GM12878 (cell line): ENCODE measurements around the gene SLC35A1. TPM values are rescaled to one million over a fixed set of nuclear protein-coding genes. Genes with fewer than 3 reads are reported as not detected.

Experiments used
- ATAC-seq: fragments of 200-7000 bp; cut with Tn5 transposase; 3 replicates; pipeline ENCODE4 v1.9.1; 2020; ENCODE audit warnings: mild to moderate bottlenecking, moderate library complexity
- BruUV-seq: library from RNA; stranded (reverse); fragments of 400-500 nt; replicated peaks from 2 replicates; lab custom pipeline; 2021; lab: Mats Ljungman, UMichigan
- CTCF ChIA-PET: fragments of 300-600 bp; sonication (Branson Sonifier 250); formaldehyde crosslinking; extraction: SDS; loops from one replicate; lab custom pipeline; 2021; ENCODE audit warnings: inconsistent platforms; lab: Yijun Ruan, JAX
- POLR2A ChIA-PET: fragments of 350-600 bp; formaldehyde crosslinking; extraction: SDS; loops from one replicate; lab custom pipeline; 2021; ENCODE audit warnings: inconsistent platforms; lab: Charles Lee
- RAD21 ChIA-PET: fragments of 300-600 bp; sonication (Branson Sonifier 250); formaldehyde crosslinking; loops from one replicate; lab custom pipeline; 2023; ENCODE audit warnings: antibody characterized with exemption; ENCODE audit not compliant: unreplicated experiment; lab: Charles Lee
- SMC1A ChIA-PET: fragments of 300-600 bp; sonication (Branson Sonifier 250); formaldehyde crosslinking; loops from one replicate; lab custom pipeline; 2023; ENCODE audit not compliant: unreplicated experiment, uncharacterized antibody; lab: Charles Lee
- DNase-seq: peaks from one replicate; pipeline ENCODE4 v3.0.0-alpha.2; 2011; ENCODE audit warnings: low read depth, low spot score
- FAIRE-seq: peaks from 3 replicates; lab custom pipeline; 2011; peaks lifted over from hg19 to GRCh38; lab: Jason Lieb, UNC
- H2AFZ ChIP-seq: 2 replicates; pipeline ENCODE4 v1.6.0; 2011; ENCODE audit warnings: low read depth, low read length, control low read depth; ENCODE audit not compliant: control insufficient read depth
- H3K27ac ChIP-seq: 2 replicates; pipeline ENCODE4 v1.5.1; 2011; ENCODE audit warnings: control low read depth; ENCODE audit not compliant: control insufficient read depth, insufficient read depth
- H3K27me3 ChIP-seq, 2 experiments: replicated peaks in 1 of 2; 2 replicates each; pipeline versions ENCODE4 v1.6.0 to v1.6.1; 2011; ENCODE audit warnings: low read length in 1 of 2; ENCODE audit not compliant: control insufficient read depth in 2 of 2, insufficient read depth in 2 of 2
- H3K36me3 ChIP-seq, 2 experiments: 2 replicates each; pipeline ENCODE4 v1.5.1; 2011; ENCODE audit warnings: low read length in 1 of 2; ENCODE audit not compliant: control insufficient read depth in 2 of 2, insufficient read depth in 2 of 2
- H3K4me1 ChIP-seq: 2 replicates; pipeline ENCODE4 v1.6.1; 2011; ENCODE audit warnings: mild to moderate bottlenecking, low read length, moderate library complexity, mixed read lengths; ENCODE audit not compliant: control insufficient read depth, insufficient read depth
- H3K4me2 ChIP-seq: 2 replicates; pipeline ENCODE4 v1.6.0; 2011; ENCODE audit warnings: control low read depth; ENCODE audit not compliant: control insufficient read depth, insufficient read depth
- H3K4me3 ChIP-seq: fragments of 200-600 bp; sonication (generic); 2 replicates; pipeline ENCODE4 v1.5.1; 2016
- H3K79me2 ChIP-seq: 2 replicates; pipeline ENCODE4 v1.6.0; 2011; ENCODE audit warnings: low read length; ENCODE audit not compliant: control insufficient read depth, insufficient read depth
- H3K9ac ChIP-seq: 2 replicates; pipeline ENCODE4 v1.8.0; 2011; ENCODE audit warnings: low read length, control low read depth, mixed read lengths; ENCODE audit not compliant: control insufficient read depth, insufficient read depth
- H3K9me3 ChIP-seq: replicated peaks from 3 replicates; pipeline ENCODE4 v1.5.1; 2011; ENCODE audit warnings: mild to moderate bottlenecking, low read length; ENCODE audit not compliant: control insufficient read depth, insufficient read depth
- H4K20me1 ChIP-seq: 2 replicates; pipeline ENCODE4 v1.6.0; 2011; ENCODE audit not compliant: control insufficient read depth, insufficient read depth
- ASH2L ChIP-seq: fragments of 300-600, 200-600 bp; sonication (generic); IDR thresholded peaks from 2 replicates; pipeline ENCODE4 v1.6.1; 2017; ENCODE audit warnings: low read depth, mild to moderate bottlenecking, borderline replicate concordance
- ATF7 ChIP-seq: fragments of 450-650 bp; IDR thresholded peaks from 2 replicates; pipeline ENCODE4 v1.6.1; 2016; ENCODE audit warnings: low read depth, mild to moderate bottlenecking
- DPF2 ChIP-seq: fragments of 450-650 bp; IDR thresholded peaks from 2 replicates; pipeline ENCODE4 v1.6.1; 2017; ENCODE audit warnings: mild to moderate bottlenecking
- FOXM1 ChIP-seq: IDR thresholded peaks from 2 replicates; pipeline ENCODE4 v1.6.1; 2012; ENCODE audit warnings: low read depth, mild to moderate bottlenecking, inconsistent platforms, low read length, moderate library complexity
- IRF4 ChIP-seq: IDR thresholded peaks from 2 replicates; pipeline ENCODE4 v1.6.1; 2011; ENCODE audit warnings: low read depth, low read length
- IRF5 ChIP-seq: fragments of 450-650 bp; IDR thresholded peaks from 2 replicates; pipeline ENCODE4 v1.6.1; 2017; ENCODE audit warnings: borderline replicate concordance
- KDM1A ChIP-seq: fragments of 200-600 bp; sonication (generic); IDR thresholded peaks from 2 replicates; pipeline ENCODE4 v1.6.1; 2016; ENCODE audit warnings: borderline replicate concordance
- PAX8 ChIP-seq: fragments of 450-650 bp; IDR thresholded peaks from 2 replicates; pipeline ENCODE4 v1.6.1; 2017; ENCODE audit warnings: mild to moderate bottlenecking, moderate library complexity
- RAD51 ChIP-seq: fragments of 450-650 bp; IDR thresholded peaks from 2 replicates; pipeline ENCODE4 v1.6.1; 2016; ENCODE audit warnings: moderate library complexity, mild to moderate bottlenecking, inconsistent platforms
- REST ChIP-seq: IDR thresholded peaks from 2 replicates; pipeline ENCODE4 v1.6.1; 2012; ENCODE audit warnings: mild to moderate bottlenecking, low read depth, low read length
- SMAD1 ChIP-seq: fragments of 450-650 bp; IDR thresholded peaks from 2 replicates; pipeline ENCODE4 v1.6.1; 2018; ENCODE audit warnings: mild to moderate bottlenecking, low read depth; ENCODE audit not compliant: partially characterized antibody
- ZBTB33 ChIP-seq: fragments of 450-650 bp; IDR thresholded peaks from 2 replicates; pipeline ENCODE4 v1.6.1; 2017; ENCODE audit warnings: mild to moderate bottlenecking
- ZNF384 ChIP-seq: IDR thresholded peaks from 2 replicates; pipeline ENCODE4 v1.6.1; 2012; ENCODE audit warnings: low read depth, mild to moderate bottlenecking, low read length, improper control_type of control experiment, borderline replicate concordance
- WGBS: methylation state at CpG from one replicate; pipeline ENCODE4 v1.1.6; 2016; ENCODE audit warnings: low lambda C conversion rate; ENCODE audit not compliant: insufficient replicate concordance, insufficient coverage; ENCODE audit errors: missing lambda C conversion rate; 5-methylcytosine and 5-hydroxymethylcytosine counted together
- in situ Hi-C: fragments of 300-500 bp; cut with MboI; formaldehyde crosslinking; loops from 9 replicates; pipeline ENCODE4 v1.14.3; 2018; ENCODE audit warnings: mixed read lengths
- intact Hi-C: fragments of 100-400 bp; cut with micrococcal nuclease; formaldehyde crosslinking; loops from one replicate; pipeline ENCODE4 v1.14.2; 2022; ENCODE audit not compliant: unreplicated experiment
- polyA plus RNA-seq, 11 experiments: library from polyadenylated mRNA; depleted of rRNA in 4 of 11; unstranded in 6 of 11; stranded (reverse) in 5 of 11; fragments of >200 nt; fragmentation: Nextera tagmentation in 4 of 11; fragmentation: Illumina TruSeq in 1 of 11; extraction: Ambion mirVana in 4 of 11; extraction: Trizol in 1 of 11; gene quantifications; 1 replicate in 1 of 11; 2 replicates in 10 of 11; pipeline versions ENCODE4 v1.2.1 to v1.2.3, GENCODE V29; 2011 to 2016; ENCODE audit warnings: inconsistent platforms in 2 of 11, missing spikeins in 2 of 11, low read depth in 1 of 11
- total RNA-seq, 4 experiments: library from RNA; depleted of rRNA in 3 of 4; stranded (reverse); fragments of >200 nt in 3 of 4; fragmentation: Illumina TruSeq in 1 of 4; extraction: Trizol in 1 of 4; gene quantifications; 2 replicates each; pipeline versions ENCODE4 v1.2.1 to v1.2.3, GENCODE V29; 2013 to 2021

SLC35A1 gene
- total and polyA plus RNA-seq, 10 of the 15 experiments (the other 5 are each of a cell fraction or from before 2014, with no cell fraction given), result 7.1 to 28.0 (median 12.4) TPM

GRCh38 chr6:87430499-87430898, 42.3 kb upstream of the SLC35A1 start (continued):
- TF ChIP-seq FOXM1, result no peak
- TF ChIP-seq ZNF384, result no peak
- TF ChIP-seq RAD51, result no peak
- no peak for TF ChIP-seq ZBTB33
- TF ChIP-seq DPF2, result no peak
- TF ChIP-seq ATF7, result no peak
- no peak for TF ChIP-seq REST

GRCh38 chr6:87431263-87431662, 41.5 kb upstream of the SLC35A1 start:
- Histone ChIP-seq H3K4me2 (no peak overlapping the region), H2AFZ (no peak overlapping the region), H3K36me3 (no peaks in the 10 kb centered on the region), H3K4me1 (no peaks in the 10 kb centered on the region), H3K27ac (no peak overlapping the region), H3K27me3 (no peaks in the 10 kb centered on the region), H4K20me1 (no peaks in the 10 kb centered on the region), H3K4me3 (no peak overlapping the region), H3K9ac (no peak overlapping the region), H3K9me3 (no peaks in the 10 kb centered on the region), H3K79me2 (no peaks in the 10 kb centered on the region)
- RAD21 ChIA-PET, result no interaction called here
- CTCF ChIA-PET, result interaction anchor here (1.3 kb wide), 1 partner anchor 352 kb away, joined by 3 read pairs; no protein-coding TSS in a partner anchor
- WGBS, result 60% methylated on average over 5 of the region's 5 CpGs
- DNase-seq (no peak), ATAC-seq (no peak), FAIRE-seq (no peak)
- no TSS peak for BruUV-seq
- SMC1A ChIA-PET, result no interaction called here
- in situ Hi-C loops (no loop called here), intact Hi-C loops (no loop called here)
- TF ChIP-seq SMAD1, result no peak
- TF ChIP-seq PAX8, result no peak
- no peak for TF ChIP-seq IRF4
- TF ChIP-seq IRF5, result no peak
- TF ChIP-seq ASH2L, result no peak
- no peak for TF ChIP-seq KDM1A
- POLR2A ChIA-PET, result no interaction called here
